Activated CD4-positive, alpha-beta T cell treated with anti-CD3 and anti-CD28 coated beads for 24 hours (primary cell): ENCODE data around the gene HAGHL.
"Not testable (repeated sequence)": the region's sequence is repeated elsewhere in the genome, so short reads cannot be mapped to it uniquely, and the experiment has no call there.

Experiments
- DNase-seq, 2 donors: peaks; one replicate each; pipeline ENCODE4 v3.0.0-alpha.2; 2020; ENCODE audit warnings: low read depth in 2 of 2

The HAGHL gene

DNA sequence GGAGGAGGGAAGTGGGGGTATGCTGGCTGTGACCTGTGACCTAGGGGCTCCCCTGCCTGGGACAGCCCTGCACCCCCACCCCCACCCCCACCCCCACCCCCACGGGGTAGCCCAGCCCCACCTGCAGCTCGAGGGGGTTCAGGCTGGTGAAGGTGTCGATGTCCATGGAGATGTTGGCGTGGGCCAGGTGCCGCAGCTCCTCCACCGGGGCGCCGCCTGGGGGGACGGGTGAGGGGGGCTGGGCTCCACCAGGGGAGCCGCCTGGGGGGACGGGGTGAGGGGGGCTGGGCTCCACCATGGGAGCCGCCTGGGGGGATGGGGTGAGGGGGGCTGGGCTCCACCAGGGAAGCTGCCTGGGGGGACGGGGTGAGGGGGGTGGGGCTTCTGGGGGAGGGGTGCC lies 43.5 kb downstream of the HAGHL start:
- no peak for DNase-seq

DNA sequence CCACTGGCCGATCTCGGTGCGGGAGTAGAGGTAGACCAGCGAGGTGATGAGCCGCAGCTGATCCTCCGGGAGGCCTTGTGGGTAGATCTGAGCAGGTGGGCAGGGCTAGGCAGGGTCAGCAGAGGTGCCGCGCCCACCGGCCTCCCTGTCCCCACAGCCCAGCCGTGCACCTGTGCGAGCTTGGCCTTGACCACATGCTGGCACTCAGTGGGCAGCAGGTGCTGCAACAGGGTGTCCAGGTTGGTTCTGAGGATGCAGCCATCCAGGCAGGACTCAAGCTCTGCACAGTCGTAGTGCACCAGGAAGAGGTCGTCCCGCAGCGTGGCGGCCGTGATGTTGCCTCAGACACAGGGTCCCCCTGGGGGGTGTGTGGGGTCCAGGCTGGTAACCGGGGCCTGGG lies 46.1 kb downstream of the HAGHL start:
- no peak for DNase-seq

DNA sequence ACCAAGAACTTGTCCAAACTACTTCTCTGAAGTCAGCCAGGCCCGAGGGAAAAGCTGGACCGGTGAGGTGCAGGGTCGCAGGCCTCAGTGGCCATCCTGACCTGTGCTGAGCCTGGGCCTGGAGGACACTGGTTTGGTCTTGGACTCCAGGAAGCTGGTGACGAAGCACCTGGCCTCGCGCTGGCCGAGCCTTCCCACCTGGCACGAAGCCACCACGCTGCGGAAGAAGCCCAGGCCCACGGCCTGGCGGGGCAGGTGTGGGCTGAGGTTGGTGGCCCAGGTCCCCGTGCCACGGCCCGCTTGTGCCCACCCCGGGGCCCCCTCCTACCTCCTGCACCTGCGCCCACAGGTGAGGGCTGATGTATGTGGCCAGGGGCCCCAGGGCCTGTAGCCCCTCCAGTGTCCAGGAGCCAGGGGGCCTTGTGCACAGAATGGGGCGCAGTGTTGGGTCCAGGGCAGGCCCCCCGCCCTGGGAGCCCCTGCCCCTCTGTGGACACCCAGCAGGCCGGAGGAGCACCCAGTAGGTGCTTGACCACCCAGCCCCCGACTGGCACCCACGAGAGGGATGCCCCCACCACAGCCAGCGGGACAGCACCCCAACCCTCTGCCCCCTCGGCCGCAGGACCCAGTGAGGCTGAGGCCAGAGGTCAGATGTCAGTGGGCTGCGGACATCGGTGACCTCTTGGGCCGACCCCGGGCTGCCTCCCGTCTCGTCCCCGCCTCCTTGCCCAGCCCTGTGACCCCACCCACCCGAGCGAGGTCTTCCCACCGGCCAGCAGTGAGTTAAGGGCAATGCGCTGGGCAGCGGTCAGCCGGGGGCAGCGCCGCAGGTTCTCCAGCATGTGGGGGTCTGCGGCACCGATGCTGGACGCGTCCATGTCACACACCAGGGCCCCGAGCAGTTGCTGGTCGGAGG lies 47.4 kb downstream of the HAGHL start:
- DNase-seq = no peak

DNA sequence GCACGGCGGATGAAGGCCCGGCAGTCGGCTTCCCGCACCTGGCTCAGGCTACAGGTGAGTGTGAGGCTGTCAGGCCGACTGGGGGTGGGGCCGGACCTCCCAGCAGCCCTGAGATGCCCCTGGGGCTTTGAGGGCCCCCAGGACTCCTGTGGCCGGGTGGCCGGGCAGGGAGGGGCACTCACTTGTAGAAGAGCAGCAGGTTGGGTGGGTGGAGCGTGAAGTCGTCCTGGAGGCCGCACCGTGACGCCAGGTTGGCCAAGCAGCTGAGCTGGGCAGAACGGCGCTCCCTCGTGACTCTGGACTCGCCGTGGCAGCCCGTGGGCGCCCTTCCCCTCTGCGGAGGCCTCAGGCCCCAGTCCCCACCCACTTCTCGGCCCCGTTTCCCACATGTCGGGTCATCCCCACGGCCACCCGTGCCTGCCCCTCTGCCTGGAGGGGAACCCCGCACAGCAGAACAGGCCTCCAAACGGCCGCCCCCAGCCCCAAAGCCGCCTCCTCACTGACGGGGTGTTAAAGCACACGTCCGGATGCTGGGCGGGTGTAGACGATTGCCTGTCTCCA lies 48.4 kb downstream of the HAGHL start:
- DNase-seq = no peak

DNA sequence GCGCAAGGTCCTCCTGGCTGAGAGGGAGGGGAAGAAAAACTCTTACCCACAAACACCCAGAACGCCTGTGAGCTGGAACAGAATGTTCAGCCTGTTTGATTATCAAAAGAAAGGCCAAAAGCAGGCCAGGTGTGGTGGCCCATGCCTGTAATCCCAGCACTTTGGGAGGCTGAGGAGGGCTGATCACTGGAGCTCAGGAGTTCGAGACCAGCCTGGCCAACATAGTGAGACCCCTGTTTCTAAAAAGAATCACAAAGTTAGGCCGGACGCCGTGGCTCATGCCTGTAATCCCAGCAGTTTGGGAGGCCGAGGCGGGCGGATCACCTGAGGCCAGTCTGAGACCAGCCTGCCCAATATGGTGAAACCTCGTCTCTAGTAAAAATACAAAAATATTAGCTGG lies 49.4 kb downstream of the HAGHL start:
- DNase-seq = not testable (repeated sequence)

DNA sequence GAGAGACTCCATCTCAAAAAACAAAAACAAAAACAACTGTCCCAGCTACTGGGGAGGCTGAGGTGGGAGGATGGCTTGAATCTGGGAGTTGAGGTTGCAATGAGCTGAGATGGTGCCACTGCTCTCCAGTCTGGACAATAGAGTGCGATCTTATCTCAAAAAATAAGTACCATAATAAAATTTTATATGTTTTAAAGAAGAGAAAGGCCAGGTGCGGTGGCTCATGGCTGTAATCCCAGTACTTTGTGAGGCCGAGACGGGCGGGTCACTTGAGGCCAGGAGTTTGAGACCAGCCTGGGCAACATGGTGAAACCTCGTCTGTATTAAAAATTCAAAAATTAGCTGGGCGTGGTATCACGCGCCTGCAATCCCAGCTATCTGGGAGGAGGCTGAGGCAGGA lies 49.9 kb downstream of the HAGHL start:
- no peak for DNase-seq

DNA sequence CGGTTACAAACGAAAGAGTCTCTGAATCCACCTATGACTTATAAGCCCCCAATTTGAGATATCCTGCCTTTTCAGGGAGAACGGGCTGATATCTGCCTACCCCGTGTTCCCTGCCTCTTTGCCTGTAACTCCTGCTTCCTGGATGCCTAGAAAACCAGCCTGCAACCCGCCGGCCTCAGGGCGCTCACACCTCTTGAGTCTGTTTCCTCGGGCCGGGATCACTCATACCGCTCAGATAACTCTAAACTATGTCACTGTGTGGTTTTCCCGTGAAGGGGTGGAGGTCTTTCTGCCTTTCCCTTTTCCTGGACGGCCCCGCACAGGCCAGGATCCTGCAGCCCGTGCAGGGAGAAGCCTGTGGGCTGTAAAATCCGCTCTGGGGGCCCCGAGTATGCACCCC lies 50.9 kb downstream of the HAGHL start:
- no peak for DNase-seq

DNA sequence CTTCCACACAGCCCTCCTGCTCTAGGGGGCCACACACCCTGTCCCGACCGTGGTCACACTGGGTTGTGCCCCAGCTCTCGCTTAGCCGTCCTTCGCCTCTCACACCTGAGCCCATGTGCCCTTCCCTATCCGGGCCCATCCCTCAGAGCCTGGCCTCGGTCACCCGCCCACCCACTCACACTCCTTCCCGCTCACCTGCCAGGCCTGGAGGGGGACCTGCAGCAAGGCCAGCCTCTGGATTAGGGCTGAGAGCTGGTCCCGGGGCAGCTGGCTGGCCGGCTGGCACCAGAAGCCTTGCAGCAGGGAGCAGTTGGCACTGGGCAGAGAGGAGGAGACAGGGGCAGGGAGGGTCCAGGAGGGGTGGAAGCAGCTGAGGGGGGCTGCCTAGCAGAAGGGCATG lies 51.5 kb downstream of the HAGHL start:
- DNase-seq = no peak

DNA sequence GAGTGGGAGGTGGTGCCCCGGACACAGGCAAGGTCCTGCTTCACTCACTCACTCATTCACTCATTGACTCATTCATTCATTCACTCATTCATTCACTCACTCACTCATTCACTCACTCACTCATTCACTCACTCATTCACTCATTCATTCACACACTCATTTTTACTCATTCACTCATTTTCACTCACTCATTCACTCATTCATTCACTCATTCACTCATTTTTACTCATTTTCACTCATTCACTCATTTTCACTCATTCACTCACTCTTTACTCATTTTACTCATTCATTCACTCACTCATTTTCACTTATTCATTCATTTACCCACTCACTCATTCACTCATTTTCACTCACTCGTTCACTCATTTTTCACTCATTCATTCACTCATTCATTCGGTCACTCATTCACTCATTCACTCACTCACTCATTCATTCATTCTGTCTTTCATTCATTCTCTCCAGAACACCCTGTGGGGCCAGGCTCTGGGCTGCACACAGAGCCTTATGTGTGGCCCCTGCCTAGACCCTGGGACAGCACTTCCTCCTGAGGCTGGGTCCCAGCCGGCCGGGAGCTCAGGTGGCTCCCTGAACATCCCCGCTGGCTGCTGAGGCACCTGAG lies 52.1 kb downstream of the HAGHL start:
- DNase-seq = no peak
